GM23248 (cell line): ENCODE measurements around the gene RND1. TPM values are rescaled to one million over a fixed set of nuclear protein-coding genes. Genes with fewer than 3 reads are reported as not detected.

ENCODE experiments used
- DNase-seq: peaks from one replicate; pipeline ENCODE4 v3.0.0-alpha.2; 2015
- H2AFZ ChIP-seq: fragments of 200-600 bp; sonication (generic); 2 replicates; pipeline ENCODE4 v1.6.1; 2016; ENCODE audit warnings: antibody characterized with exemption
- H3F3A ChIP-seq: fragments of 200-600 bp; sonication (generic); 2 replicates; pipeline ENCODE4 v1.6.1; 2016; ENCODE audit warnings: mild to moderate bottlenecking, antibody characterized with exemption, mixed run types; ENCODE audit not compliant: insufficient read depth
- H3K27ac ChIP-seq: fragments of 200-600 bp; sonication (generic); 2 replicates; pipeline ENCODE4 v1.5.1; 2016; ENCODE audit warnings: mild to moderate bottlenecking
- H3K27me3 ChIP-seq: fragments of 200-600 bp; sonication (generic); replicated peaks from 2 replicates; pipeline ENCODE4 v1.6.1; 2016; ENCODE audit warnings: mild to moderate bottlenecking; ENCODE audit not compliant: insufficient read depth
- H3K36me3 ChIP-seq: fragments of 200-600 bp; sonication (generic); 2 replicates; pipeline ENCODE4 v1.6.1; 2016; ENCODE audit warnings: low read depth, mild to moderate bottlenecking
- H3K4me1 ChIP-seq: fragments of 200-600 bp; sonication (generic); 2 replicates; pipeline ENCODE4 v1.6.1; 2016; ENCODE audit warnings: mild to moderate bottlenecking; ENCODE audit not compliant: insufficient read depth
- H3K4me2 ChIP-seq: fragments of 200-600 bp; sonication (generic); one replicate; pipeline ENCODE4 v1.6.1; 2016; ENCODE audit warnings: mild to moderate bottlenecking; ENCODE audit not compliant: unreplicated experiment
- H3K4me3 ChIP-seq: fragments of 200-600 bp; sonication (generic); 2 replicates; pipeline ENCODE4 v1.5.1; 2016; ENCODE audit warnings: mild to moderate bottlenecking
- H3K79me2 ChIP-seq: fragments of 200-600 bp; sonication (generic); 2 replicates; pipeline ENCODE4 v1.6.1; 2016; ENCODE audit warnings: mild to moderate bottlenecking; ENCODE audit not compliant: insufficient read depth
- H3K9ac ChIP-seq: fragments of 200-600 bp; sonication (generic); 2 replicates; pipeline ENCODE4 v1.6.1; 2016; ENCODE audit warnings: mild to moderate bottlenecking
- H3K9me2 ChIP-seq: fragments of 200-600 bp; sonication (generic); 2 replicates; pipeline ENCODE4 v1.6.1; 2016; ENCODE audit warnings: mixed run types, mild to moderate bottlenecking, moderate library complexity; ENCODE audit not compliant: insufficient read depth
- H3K9me3 ChIP-seq: fragments of 200-600 bp; sonication (generic); one replicate; pipeline ENCODE4 v1.6.1; 2017; ENCODE audit warnings: low read depth
- H4K20me1 ChIP-seq: fragments of 200-600 bp; sonication (generic); 2 replicates; pipeline ENCODE4 v1.6.0; 2016; ENCODE audit not compliant: insufficient read depth
- EZH2 ChIP-seq: fragments of 200-600 bp; sonication (generic); IDR thresholded peaks from 2 replicates; pipeline ENCODE4 v1.6.1; 2018; ENCODE audit warnings: antibody characterized with exemption, mild to moderate bottlenecking; ENCODE audit not compliant: insufficient read depth, poor library complexity, severe bottlenecking
- EZH2phosphoT487 ChIP-seq: fragments of 200-600 bp; sonication (generic); IDR thresholded peaks from 2 replicates; pipeline ENCODE4 v1.6.1; 2018; ENCODE audit warnings: antibody characterized with exemption, moderate library complexity, mild to moderate bottlenecking, low read depth; ENCODE audit not compliant: insufficient read depth
- WGBS, 2 experiments: methylation state at CpG; one replicate each; pipeline ENCODE4 v1.1.6; 2015 to 2017; ENCODE audit warnings: low lambda C conversion rate in 2 of 2, low coverage in 1 of 2; ENCODE audit errors: missing lambda C conversion rate in 2 of 2; 5-methylcytosine and 5-hydroxymethylcytosine counted together
- in situ Hi-C: fragments of 300-500 bp; cut with MboI; formaldehyde crosslinking; loops from 2 replicates; pipeline ENCODE4 v1.15.0; 2020
- polyA plus RNA-seq: library from polyadenylated mRNA; unstranded; fragments of >200 nt; fragmentation: Nextera tagmentation; extraction: Ambion mirVana; gene quantifications from 2 replicates; pipeline ENCODE4 v1.2.1, GENCODE V29; 2016
- total RNA-seq: library from RNA; depleted of rRNA; stranded (reverse); fragments of >200 nt; shearing (Covaris generic); gene quantifications from 2 replicates; pipeline ENCODE4 v1.2.3, GENCODE V29; 2014

The RND1 gene
- total and polyA plus RNA-seq, 2 experiments from 2014 or later, result 0.32 TPM; not detected in 1

DNA sequence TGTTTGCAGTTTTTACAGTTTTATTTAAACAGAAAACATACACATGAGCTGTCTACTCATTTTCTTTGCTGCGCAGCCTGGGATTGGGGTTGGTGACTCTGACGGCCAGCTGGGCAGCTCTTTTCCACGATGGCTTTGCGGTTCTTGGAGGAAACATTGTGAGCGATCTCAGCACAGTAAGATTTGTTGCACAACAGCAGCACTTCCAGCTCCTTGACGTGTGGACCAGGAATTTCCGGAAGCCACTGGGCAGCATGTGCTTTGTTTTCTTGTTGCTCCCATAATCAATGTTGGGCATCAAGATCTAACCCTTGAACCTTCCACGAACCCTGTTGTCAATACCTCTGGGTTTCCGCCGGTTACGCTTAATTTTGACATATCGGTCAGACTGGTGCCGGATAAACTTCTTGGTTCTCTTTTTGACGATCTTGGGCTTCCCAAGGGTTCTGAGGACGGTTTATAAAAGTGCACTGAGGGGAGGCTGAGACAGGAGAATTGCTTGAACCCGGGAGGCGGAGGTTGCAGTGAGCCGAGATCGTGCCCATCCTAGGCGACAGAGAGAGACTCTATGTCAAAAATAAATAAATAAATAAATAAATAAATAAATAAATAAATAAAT lies 37.8 kb upstream of the RND1 start:
- 76 to 80% methylated on average over 20 of the region's 20 CpGs for WGBS, 2 experiments
- H3K9me2 ChIP-seq, result no peaks in the 10 kb centered on the region
- no peaks in the 10 kb centered on the region for H3K79me2 ChIP-seq
- DNase-seq, result peak; percentile 31
- H2AFZ ChIP-seq, result no peak overlapping the region
- H3K27ac ChIP-seq, result no peak overlapping the region
- H3K27me3 ChIP-seq, result no peaks in the 10 kb centered on the region
- H3F3A ChIP-seq, result 0 out of 2 replicates have a peak, but pooled peaks cover 9% of the 10 kb centered on the region
- H3K4me2 ChIP-seq, result no peak overlapping the region
- no peaks in the 10 kb centered on the region for H4K20me1 ChIP-seq
- no peak overlapping the region for H3K9ac ChIP-seq
- H3K9me3 ChIP-seq, result no peaks in the 10 kb centered on the region
- H3K4me3 ChIP-seq, result no peak overlapping the region
- no peaks in the 10 kb centered on the region for H3K4me1 ChIP-seq
- H3K36me3 ChIP-seq, result no peaks in the 10 kb centered on the region
- in situ Hi-C loops, result no loop called here
- TF ChIP-seq EZH2, result no peak
- TF ChIP-seq EZH2phosphoT487, result no peak

DNA sequence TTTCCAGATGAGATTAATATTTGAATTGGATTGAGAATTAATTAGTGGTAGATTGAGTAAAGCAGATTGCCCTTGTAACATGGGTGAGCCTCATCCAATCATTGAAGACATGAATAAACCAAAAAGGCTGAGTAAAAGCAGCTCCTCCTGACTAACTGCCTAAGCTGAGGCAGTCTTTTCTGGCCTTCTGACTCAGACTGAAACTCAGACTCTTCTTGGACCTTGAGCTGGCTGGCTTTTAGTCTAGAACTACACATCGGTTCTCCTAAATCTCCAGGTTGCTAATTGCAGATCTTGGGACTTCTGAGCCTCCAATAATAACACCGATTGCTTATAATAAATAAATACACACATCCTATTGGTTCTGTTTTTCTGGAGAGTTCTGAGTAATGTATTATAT lies 35.6 kb upstream of the RND1 start:
- TF ChIP-seq EZH2, result no peak
- no peak for TF ChIP-seq EZH2phosphoT487
- H4K20me1 ChIP-seq, result no peaks in the 10 kb centered on the region
- WGBS, 2 experiments, result 66 to 73% methylated on average over 2 of the region's 2 CpGs
- H3K27me3 ChIP-seq, result no peaks in the 10 kb centered on the region; the same call in 1 of the 2 replicates
- no peak overlapping the region for H3K9ac ChIP-seq
- no peaks in the 10 kb centered on the region for H3K9me2 ChIP-seq
- 0 out of 2 replicates have a peak, but pooled peaks cover 9% of the 10 kb centered on the region for H3F3A ChIP-seq
- in situ Hi-C loops, result no loop called here
- H3K4me3 ChIP-seq, result no peak overlapping the region
- H3K4me1 ChIP-seq, result no peaks in the 10 kb centered on the region
- H3K79me2 ChIP-seq, result no peaks in the 10 kb centered on the region
- H3K9me3 ChIP-seq, result no peaks in the 10 kb centered on the region
- H3K4me2 ChIP-seq, result no peak overlapping the region
- DNase-seq, result peak; percentile 80
- H3K27ac ChIP-seq, result no peak overlapping the region
- no peaks in the 10 kb centered on the region for H3K36me3 ChIP-seq
- no peak overlapping the region for H2AFZ ChIP-seq

DNA sequence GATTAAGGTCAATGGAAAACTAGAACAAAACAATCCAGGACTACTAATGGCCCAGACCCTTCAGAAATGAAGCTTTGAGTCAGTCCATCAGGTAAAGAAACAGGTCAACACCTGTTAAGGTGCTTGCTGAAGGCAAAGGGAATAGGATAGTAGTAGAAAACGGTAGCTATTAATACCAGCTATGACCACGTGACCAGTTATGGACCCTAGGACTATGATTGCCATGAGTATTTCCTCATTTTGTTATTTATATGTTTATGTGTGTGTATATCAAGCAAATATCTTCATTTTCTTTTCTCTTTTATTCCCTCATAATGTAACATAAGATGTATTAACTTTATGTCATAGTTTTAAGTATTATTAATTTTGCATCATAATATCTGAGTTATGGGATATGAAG lies 34.0 kb upstream of the RND1 start:
- no peaks in the 10 kb centered on the region; the same call in 1 of the 2 replicates for H3K27me3 ChIP-seq
- H3K79me2 ChIP-seq, result no peaks in the 10 kb centered on the region
- H3F3A ChIP-seq, result 0 out of 2 replicates have a peak, but pooled peaks cover 9% of the 10 kb centered on the region
- H3K27ac ChIP-seq, result no peak overlapping the region
- H3K9me3 ChIP-seq, result no peaks in the 10 kb centered on the region
- H3K4me2 ChIP-seq, result no peak overlapping the region
- no peaks in the 10 kb centered on the region for H3K4me1 ChIP-seq
- no peak overlapping the region for H2AFZ ChIP-seq
- H3K4me3 ChIP-seq, result no peak overlapping the region
- no peaks in the 10 kb centered on the region for H4K20me1 ChIP-seq
- DNase-seq, result no peak
- no peaks in the 10 kb centered on the region for H3K9me2 ChIP-seq
- H3K36me3 ChIP-seq, result no peaks in the 10 kb centered on the region
- TF ChIP-seq EZH2, result no peak
- TF ChIP-seq EZH2phosphoT487, result no peak
- WGBS, 2 experiments, result 61 to 63% methylated on average over 2 of the region's 2 CpGs
- in situ Hi-C loops, result no loop called here
- no peak overlapping the region for H3K9ac ChIP-seq

DNA sequence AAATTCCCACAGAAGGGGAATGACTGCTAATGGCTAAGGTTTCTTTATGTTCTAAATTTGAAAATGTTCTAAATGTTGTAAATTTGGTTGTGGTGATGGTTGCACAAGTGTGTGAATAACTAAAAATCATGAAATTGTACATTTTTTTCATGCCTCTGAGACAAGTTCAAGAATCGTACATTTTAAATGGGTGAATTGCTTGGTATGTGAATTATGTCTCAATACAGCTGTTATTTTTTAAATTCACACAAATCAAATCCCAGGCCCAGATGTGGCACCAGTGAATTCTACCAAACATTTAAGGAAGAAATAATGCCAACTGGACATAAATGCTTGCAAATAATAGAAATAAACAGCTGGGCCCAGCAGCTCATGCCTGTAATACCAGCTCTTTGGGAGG lies 28.6 kb upstream of the RND1 start:
- in situ Hi-C loops, result no loop called here
- no peak overlapping the region for H3K4me2 ChIP-seq
- no peak for DNase-seq

More for the DNA sequence above, 28.6 kb upstream of the RND1 start:
- no peaks in the 10 kb centered on the region for H3K79me2 ChIP-seq
- no peak overlapping the region for H3K27ac ChIP-seq
- H3K4me3 ChIP-seq, result no peak overlapping the region
- H3K4me1 ChIP-seq, result peaks cover 3% of the 10 kb centered on the region; the same call in 1 of the 2 replicates
- no peaks in the 10 kb centered on the region for H4K20me1 ChIP-seq
- peaks cover 5% of the 10 kb centered on the region; the same call in 1 of the 2 replicates for H3K27me3 ChIP-seq
- H3K9me3 ChIP-seq, result no peaks in the 10 kb centered on the region
- no peak overlapping the region for H3K9ac ChIP-seq
- H3K9me2 ChIP-seq, result no peaks in the 10 kb centered on the region
- WGBS, 2 experiments, result 0 to 6% methylated on average over 1 of the region's 1 CpG
- no peaks in the 10 kb centered on the region for H3K36me3 ChIP-seq
- no peaks in the 10 kb centered on the region for H3F3A ChIP-seq
- no peak overlapping the region for H2AFZ ChIP-seq
- TF ChIP-seq EZH2phosphoT487, result no peak
